WTC11 (cell line): ENCODE results near the gene DCUN1D3. TPM values are rescaled to one million over a fixed set of nuclear protein-coding genes. Genes with fewer than 3 reads are reported as not detected.

Source experiments
- AR ChIP-seq: fragments of 250-450 bp; sonication (Bioruptor Pico); IDR thresholded peaks from 2 replicates; pipeline ENCODE4 v1.9.0; 2021; ENCODE audit warnings: mild to moderate bottlenecking
- ATF6 ChIP-seq: sonication (generic); formaldehyde crosslinking; IDR thresholded peaks from 2 replicates; pipeline ENCODE4 v1.8.1; 2023; ENCODE audit warnings: mild to moderate bottlenecking, missing genetic modification reagents
- KAT7 ChIP-seq: sonication (generic); formaldehyde crosslinking; IDR thresholded peaks from 2 replicates; pipeline ENCODE4 v1.8.1; 2023; ENCODE audit warnings: missing genetic modification reagents, mild to moderate bottlenecking, borderline replicate concordance
- NR3C1 ChIP-seq: sonication (generic); formaldehyde crosslinking; conservative IDR thresholded peaks from 2 replicates; pipeline ENCODE4 v1.8.1; 2023; ENCODE audit warnings: low read depth, mild to moderate bottlenecking, missing genetic modification reagents
- OVOL2 ChIP-seq: fragments of 250-450 bp; sonication (Bioruptor Pico); IDR thresholded peaks from 2 replicates; pipeline ENCODE4 v1.9.0; 2021; ENCODE audit warnings: mild to moderate bottlenecking, borderline replicate concordance
- SMAD3 ChIP-seq: sonication (generic); formaldehyde crosslinking; IDR thresholded peaks from 2 replicates; pipeline ENCODE4 v1.8.0; 2022; ENCODE audit warnings: missing genetic modification reagents, mild to moderate bottlenecking, borderline replicate concordance
- USF1 ChIP-seq: sonication (generic); formaldehyde crosslinking; IDR thresholded peaks from 2 replicates; pipeline ENCODE4 v1.8.0; 2022; ENCODE audit warnings: mild to moderate bottlenecking, missing genetic modification reagents
- ZNF138 ChIP-seq: sonication (generic); formaldehyde crosslinking; conservative IDR thresholded peaks from 2 replicates; pipeline ENCODE4 v1.8.1; 2022; ENCODE audit warnings: mild to moderate bottlenecking, moderate library complexity, missing genetic modification reagents
- ZNF416 ChIP-seq: fragments of 250-450 bp; sonication (Bioruptor Pico); IDR thresholded peaks from 2 replicates; pipeline ENCODE4 v1.9.0; 2021; ENCODE audit warnings: mild to moderate bottlenecking, inconsistent platforms
- total RNA-seq: library from RNA; stranded (reverse); gene quantifications from 3 replicates; pipeline ENCODE4 v1.2.3, GENCODE V29; 2021
- TF ChIP-seq, protein P1 (sequence below): sonication (generic); formaldehyde crosslinking; IDR thresholded peaks from 2 replicates; pipeline ENCODE4 v1.8.0; 2023; ENCODE audit warnings: missing genetic modification reagents, mild to moderate bottlenecking, borderline replicate concordance
- TF ChIP-seq, protein P2 (sequence below): sonication (generic); formaldehyde crosslinking; IDR thresholded peaks from 2 replicates; pipeline ENCODE4 v1.8.1; 2022; ENCODE audit warnings: low read depth, mild to moderate bottlenecking, moderate library complexity, missing genetic modification reagents, borderline replicate concordance
- TF ChIP-seq, protein P3 (sequence below): fragments of 250-450 bp; sonication (Bioruptor Pico); IDR thresholded peaks from 2 replicates; pipeline ENCODE4 v2.1.2; 2022; ENCODE audit warnings: mild to moderate bottlenecking, moderate library complexity
- TF ChIP-seq, protein P4 (sequence below): fragments of 200-600 bp; IDR thresholded peaks from 2 replicates; pipeline ENCODE4 v1.8.0; 2022; ENCODE audit warnings: antibody characterized with exemption
- TF ChIP-seq, protein P5 (sequence below): sonication (generic); formaldehyde crosslinking; IDR thresholded peaks from 2 replicates; pipeline ENCODE4 v1.8.1; 2023; ENCODE audit warnings: mild to moderate bottlenecking, missing genetic modification reagents
- TF ChIP-seq, protein P6 (sequence below): sonication (generic); formaldehyde crosslinking; conservative IDR thresholded peaks from 2 replicates; pipeline ENCODE4 v1.8.1; 2022; ENCODE audit warnings: mild to moderate bottlenecking, missing genetic modification reagents

DCUN1D3 gene
- total RNA-seq, 1 experiment from 2014 or later: 14.7 TPM

- TF ChIP-seq, protein P1, sequence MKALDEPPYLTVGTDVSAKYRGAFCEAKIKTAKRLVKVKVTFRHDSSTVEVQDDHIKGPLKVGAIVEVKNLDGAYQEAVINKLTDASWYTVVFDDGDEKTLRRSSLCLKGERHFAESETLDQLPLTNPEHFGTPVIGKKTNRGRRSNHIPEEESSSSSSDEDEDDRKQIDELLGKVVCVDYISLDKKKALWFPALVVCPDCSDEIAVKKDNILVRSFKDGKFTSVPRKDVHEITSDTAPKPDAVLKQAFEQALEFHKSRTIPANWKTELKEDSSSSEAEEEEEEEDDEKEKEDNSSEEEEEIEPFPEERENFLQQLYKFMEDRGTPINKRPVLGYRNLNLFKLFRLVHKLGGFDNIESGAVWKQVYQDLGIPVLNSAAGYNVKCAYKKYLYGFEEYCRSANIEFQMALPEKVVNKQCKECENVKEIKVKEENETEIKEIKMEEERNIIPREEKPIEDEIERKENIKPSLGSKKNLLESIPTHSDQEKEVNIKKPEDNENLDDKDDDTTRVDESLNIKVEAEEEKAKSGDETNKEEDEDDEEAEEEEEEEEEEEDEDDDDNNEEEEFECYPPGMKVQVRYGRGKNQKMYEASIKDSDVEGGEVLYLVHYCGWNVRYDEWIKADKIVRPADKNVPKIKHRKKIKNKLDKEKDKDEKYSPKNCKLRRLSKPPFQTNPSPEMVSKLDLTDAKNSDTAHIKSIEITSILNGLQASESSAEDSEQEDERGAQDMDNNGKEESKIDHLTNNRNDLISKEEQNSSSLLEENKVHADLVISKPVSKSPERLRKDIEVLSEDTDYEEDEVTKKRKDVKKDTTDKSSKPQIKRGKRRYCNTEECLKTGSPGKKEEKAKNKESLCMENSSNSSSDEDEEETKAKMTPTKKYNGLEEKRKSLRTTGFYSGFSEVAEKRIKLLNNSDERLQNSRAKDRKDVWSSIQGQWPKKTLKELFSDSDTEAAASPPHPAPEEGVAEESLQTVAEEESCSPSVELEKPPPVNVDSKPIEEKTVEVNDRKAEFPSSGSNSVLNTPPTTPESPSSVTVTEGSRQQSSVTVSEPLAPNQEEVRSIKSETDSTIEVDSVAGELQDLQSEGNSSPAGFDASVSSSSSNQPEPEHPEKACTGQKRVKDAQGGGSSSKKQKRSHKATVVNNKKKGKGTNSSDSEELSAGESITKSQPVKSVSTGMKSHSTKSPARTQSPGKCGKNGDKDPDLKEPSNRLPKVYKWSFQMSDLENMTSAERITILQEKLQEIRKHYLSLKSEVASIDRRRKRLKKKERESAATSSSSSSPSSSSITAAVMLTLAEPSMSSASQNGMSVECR: no peak
- TF ChIP-seq AR: no peak
- no peak for TF ChIP-seq OVOL2
- TF ChIP-seq, protein P2, sequence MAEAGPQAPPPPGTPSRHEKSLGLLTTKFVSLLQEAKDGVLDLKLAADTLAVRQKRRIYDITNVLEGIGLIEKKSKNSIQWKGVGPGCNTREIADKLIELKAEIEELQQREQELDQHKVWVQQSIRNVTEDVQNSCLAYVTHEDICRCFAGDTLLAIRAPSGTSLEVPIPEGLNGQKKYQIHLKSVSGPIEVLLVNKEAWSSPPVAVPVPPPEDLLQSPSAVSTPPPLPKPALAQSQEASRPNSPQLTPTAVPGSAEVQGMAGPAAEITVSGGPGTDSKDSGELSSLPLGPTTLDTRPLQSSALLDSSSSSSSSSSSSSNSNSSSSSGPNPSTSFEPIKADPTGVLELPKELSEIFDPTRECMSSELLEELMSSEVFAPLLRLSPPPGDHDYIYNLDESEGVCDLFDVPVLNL (CRISPR knock-in tag): peak; percentile 98
- TF ChIP-seq, protein P3, sequence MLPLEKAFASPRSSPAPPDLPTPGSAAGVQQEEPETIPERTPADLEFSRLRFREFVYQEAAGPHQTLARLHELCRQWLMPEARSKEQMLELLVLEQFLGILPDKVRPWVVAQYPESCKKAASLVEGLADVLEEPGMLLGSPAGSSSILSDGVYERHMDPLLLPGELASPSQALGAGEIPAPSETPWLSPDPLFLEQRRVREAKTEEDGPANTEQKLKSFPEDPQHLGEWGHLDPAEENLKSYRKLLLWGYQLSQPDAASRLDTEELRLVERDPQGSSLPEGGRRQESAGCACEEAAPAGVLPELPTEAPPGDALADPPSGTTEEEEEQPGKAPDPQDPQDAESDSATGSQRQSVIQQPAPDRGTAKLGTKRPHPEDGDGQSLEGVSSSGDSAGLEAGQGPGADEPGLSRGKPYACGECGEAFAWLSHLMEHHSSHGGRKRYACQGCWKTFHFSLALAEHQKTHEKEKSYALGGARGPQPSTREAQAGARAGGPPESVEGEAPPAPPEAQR (CRISPR knock-in tag): no peak
- TF ChIP-seq ZNF138 (CRISPR knock-in tag): no peak
- TF ChIP-seq ZNF416 (CRISPR knock-in tag): no peak
- TF ChIP-seq, protein P4, sequence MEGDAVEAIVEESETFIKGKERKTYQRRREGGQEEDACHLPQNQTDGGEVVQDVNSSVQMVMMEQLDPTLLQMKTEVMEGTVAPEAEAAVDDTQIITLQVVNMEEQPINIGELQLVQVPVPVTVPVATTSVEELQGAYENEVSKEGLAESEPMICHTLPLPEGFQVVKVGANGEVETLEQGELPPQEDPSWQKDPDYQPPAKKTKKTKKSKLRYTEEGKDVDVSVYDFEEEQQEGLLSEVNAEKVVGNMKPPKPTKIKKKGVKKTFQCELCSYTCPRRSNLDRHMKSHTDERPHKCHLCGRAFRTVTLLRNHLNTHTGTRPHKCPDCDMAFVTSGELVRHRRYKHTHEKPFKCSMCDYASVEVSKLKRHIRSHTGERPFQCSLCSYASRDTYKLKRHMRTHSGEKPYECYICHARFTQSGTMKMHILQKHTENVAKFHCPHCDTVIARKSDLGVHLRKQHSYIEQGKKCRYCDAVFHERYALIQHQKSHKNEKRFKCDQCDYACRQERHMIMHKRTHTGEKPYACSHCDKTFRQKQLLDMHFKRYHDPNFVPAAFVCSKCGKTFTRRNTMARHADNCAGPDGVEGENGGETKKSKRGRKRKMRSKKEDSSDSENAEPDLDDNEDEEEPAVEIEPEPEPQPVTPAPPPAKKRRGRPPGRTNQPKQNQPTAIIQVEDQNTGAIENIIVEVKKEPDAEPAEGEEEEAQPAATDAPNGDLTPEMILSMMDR: no peak
- TF ChIP-seq, protein P5, sequence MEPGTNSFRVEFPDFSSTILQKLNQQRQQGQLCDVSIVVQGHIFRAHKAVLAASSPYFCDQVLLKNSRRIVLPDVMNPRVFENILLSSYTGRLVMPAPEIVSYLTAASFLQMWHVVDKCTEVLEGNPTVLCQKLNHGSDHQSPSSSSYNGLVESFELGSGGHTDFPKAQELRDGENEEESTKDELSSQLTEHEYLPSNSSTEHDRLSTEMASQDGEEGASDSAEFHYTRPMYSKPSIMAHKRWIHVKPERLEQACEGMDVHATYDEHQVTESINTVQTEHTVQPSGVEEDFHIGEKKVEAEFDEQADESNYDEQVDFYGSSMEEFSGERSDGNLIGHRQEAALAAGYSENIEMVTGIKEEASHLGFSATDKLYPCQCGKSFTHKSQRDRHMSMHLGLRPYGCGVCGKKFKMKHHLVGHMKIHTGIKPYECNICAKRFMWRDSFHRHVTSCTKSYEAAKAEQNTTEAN (CRISPR knock-in tag): peak; percentile 89
- TF ChIP-seq KAT7 (CRISPR knock-in tag): 0 out of 2 replicates have a peak, but pooled peaks have one; percentile 25
- TF ChIP-seq ATF6 (CRISPR knock-in tag): no peak
- no peak for TF ChIP-seq NR3C1 (CRISPR knock-in tag)
- TF ChIP-seq SMAD3: no peak
- peak; percentile 52 for TF ChIP-seq USF1 (CRISPR knock-in tag)
- TF ChIP-seq, protein P6, sequence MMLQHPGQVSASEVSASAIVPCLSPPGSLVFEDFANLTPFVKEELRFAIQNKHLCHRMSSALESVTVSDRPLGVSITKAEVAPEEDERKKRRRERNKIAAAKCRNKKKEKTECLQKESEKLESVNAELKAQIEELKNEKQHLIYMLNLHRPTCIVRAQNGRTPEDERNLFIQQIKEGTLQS: no peak
Measured at GRCh38 chr16:20806168-20807050, 93.7 kb downstream of the DCUN1D3 start, which contains the start of the genes ERI2 and REXO5 (continued).
